Neural progenitor cell (in vitro differentiated cells): ENCODE data around the gene SIRPB2.

Experiments
- EZH2phosphoT487 ChIP-seq: fragments of 200-600 bp; sonication (generic); IDR thresholded peaks from 2 replicates; pipeline ENCODE4 v1.6.1; 2017; ENCODE audit warnings: antibody characterized with exemption
- TF ChIP-seq, protein P1 (sequence below): fragments of 200-600 bp; sonication (generic); IDR thresholded peaks from 2 replicates; pipeline ENCODE4 v1.5.1; 2017; ENCODE audit warnings: antibody characterized with exemption, mild to moderate bottlenecking

DNA sequence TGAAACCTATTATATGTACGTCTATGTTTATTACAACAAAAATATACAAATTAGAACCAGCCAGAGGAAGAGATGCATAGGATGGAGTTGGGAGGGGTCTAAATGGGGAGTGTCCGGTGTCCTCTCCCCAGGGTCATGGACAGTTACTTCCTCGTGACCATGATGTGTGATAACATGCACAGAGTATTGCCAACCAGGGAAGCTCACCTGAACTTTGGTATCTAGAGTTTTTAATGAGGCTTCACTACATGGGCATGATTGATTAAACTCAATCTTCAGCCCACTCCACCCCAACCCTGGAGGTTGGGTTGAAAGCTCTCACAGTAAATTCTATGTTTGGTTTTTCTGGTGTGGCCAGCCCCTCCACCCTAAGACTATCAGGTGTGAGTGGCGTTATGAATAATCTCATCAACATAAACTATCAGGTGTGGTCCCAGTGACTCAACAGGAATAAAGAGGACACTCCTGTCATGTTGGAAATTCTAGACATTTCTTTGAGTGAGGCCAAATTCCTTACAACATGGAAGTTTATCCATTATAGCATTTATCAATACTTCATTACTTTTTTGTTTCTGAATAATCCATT, 62.0 kb downstream of the SIRPB2 start:
- TF ChIP-seq, protein P1, sequence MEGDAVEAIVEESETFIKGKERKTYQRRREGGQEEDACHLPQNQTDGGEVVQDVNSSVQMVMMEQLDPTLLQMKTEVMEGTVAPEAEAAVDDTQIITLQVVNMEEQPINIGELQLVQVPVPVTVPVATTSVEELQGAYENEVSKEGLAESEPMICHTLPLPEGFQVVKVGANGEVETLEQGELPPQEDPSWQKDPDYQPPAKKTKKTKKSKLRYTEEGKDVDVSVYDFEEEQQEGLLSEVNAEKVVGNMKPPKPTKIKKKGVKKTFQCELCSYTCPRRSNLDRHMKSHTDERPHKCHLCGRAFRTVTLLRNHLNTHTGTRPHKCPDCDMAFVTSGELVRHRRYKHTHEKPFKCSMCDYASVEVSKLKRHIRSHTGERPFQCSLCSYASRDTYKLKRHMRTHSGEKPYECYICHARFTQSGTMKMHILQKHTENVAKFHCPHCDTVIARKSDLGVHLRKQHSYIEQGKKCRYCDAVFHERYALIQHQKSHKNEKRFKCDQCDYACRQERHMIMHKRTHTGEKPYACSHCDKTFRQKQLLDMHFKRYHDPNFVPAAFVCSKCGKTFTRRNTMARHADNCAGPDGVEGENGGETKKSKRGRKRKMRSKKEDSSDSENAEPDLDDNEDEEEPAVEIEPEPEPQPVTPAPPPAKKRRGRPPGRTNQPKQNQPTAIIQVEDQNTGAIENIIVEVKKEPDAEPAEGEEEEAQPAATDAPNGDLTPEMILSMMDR: no peak
- TF ChIP-seq EZH2phosphoT487: no peak
